Inflammatory macrophage treated with lipopolysaccharide for 4 hours (primary cell): Measurements from ENCODE around the gene CTAG1B.
"Not testable (repeated sequence)": the region's sequence is repeated elsewhere in the genome, so short reads cannot be mapped to it uniquely, and the experiment has no call there.

Experiments used
- DNase-seq: peaks from one replicate; pipeline ENCODE4 v3.0.0-alpha.2; 2020

CTAG1B gene

DNA sequence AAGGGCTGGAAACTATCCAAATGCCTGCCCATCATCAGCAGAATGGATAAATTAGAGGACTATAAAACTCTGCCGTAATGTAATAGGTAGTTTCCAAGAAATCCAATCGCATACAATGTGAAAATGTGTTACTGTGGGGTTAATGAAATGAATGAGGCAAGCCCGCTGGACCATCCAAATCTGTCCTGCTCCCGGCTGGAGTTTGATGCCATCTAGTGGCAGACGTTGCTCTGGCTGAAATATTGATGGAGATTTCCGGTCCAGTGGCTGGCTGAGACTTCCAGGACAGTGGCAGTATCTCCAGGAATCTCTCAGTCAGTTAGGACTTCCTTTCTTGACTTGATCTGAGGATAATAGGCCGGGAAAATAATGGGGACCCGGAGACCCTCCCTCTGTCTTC lies 36.1 kb downstream of the CTAG1B start:
- not testable (repeated sequence) for DNase-seq

DNA sequence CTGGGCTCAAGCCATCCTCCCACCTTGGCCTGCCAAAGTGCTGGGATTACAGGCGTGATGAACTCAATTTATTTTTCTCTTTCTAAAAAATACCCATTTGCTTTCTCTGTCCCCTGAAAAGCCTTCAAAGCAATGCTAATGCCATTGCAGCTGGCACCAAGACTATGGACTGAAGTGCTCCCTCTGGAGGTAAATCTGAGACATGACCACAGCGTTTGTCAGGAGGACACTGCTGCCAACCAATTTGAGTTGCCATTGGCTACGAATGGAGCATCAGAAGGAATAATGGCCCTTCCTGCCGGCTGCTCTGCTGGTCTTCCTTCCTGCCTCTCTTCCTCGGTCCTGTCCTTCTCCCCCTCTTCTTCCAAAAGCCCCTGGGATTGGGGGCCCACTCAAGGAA lies 44.0 kb downstream of the CTAG1B start:
- DNase-seq = not testable (repeated sequence)

DNA sequence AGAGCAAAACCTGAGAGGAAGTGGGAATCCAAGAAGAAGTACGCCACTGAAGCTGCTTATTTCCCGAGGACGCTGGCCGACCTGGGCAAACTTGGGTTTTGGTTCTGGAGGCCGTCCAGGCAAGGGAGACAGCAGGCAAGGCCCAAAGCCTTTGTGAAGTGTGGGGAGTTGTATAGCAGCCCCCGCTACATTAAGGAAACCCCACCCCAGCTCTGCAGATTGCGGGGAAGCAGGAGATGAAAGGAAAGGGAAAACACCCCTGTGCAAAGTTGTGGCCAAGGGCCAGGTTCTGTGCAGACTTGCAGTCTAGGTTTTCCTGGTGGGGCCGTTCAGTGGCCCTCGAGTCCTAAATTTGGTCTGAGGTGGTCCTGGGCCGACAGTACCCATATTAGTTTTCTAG lies 46.0 kb downstream of the CTAG1B start:
- DNase-seq = not testable (repeated sequence)

DNA sequence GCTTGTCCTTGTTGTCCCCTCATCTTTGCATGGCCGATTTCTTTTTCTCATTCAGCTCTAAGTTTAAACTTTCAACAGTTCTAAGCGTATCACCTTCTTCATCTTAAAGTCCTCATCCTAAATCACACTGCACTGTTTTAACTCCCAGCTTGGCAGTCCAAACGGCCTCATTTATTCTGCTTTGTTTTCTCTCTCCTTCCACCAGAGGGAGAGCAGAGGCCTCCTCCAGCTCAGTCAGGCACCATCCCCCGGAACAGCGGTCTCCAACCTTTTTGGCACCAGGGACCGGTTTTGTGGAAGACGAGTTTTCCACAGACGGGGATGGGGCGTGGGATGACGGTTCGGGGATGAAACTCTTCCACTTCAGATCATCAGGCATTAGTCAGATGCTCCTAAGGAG lies 48.7 kb downstream of the CTAG1B start:
- not testable (repeated sequence) for DNase-seq
